ENCODE data around the gene SCAMP2.

DNA sequence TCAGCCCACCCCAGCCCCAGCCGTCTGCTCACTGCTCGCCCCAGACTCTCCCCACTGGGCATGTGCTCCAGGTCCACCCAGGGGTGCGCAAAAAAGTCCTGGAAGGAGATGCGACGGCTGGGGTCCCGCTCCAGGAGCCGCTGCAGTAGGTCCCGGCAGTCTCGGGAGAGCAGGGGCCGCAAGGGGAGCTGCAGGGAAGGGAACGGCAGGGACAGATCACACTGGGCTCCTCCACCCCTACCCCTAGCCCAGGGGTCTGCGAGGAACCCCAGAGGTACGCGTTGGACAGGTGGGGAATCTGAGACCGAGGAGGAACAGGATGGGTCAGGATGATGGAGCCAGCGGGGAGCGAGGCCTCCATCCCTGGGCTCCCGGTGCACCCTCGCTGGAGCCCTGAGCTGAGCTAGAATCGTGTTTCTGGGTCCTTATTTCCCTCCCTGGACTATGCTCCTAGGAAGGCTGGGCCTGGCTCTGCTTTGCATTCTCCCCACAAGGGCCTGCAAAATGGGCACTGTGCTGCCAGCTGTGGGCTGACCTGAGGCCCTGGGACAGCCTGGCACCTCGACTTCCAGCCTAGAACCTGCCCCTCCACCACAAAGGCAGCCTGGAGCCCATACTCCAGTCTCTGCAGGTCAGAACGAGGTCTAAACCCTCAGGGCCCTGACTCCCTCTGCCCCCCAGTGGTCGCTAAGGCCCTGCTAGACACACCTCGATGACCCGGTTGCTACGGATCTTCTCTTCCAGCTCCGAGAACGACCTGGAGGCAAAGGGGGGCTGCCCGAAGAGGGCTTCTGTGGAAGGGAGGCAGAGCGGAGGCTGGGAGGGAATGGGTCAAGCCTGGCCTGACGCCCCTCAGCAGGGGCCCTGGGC lies 33.4 kb downstream of the SCAMP2 start:
- TF ChIP-seq, protein P1, sequence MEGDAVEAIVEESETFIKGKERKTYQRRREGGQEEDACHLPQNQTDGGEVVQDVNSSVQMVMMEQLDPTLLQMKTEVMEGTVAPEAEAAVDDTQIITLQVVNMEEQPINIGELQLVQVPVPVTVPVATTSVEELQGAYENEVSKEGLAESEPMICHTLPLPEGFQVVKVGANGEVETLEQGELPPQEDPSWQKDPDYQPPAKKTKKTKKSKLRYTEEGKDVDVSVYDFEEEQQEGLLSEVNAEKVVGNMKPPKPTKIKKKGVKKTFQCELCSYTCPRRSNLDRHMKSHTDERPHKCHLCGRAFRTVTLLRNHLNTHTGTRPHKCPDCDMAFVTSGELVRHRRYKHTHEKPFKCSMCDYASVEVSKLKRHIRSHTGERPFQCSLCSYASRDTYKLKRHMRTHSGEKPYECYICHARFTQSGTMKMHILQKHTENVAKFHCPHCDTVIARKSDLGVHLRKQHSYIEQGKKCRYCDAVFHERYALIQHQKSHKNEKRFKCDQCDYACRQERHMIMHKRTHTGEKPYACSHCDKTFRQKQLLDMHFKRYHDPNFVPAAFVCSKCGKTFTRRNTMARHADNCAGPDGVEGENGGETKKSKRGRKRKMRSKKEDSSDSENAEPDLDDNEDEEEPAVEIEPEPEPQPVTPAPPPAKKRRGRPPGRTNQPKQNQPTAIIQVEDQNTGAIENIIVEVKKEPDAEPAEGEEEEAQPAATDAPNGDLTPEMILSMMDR (conservative IDR thresholded peaks at IDR 0.05 in 1 of 2, IDR thresholded peaks at IDR 0.05 in 1 of 2; ENCODE audit: low read depth in 1 of 2, low read length in 2 of 2): no peak
- no peak for TF ChIP-seq EZH2 (IDR thresholded peaks at IDR 0.05; ENCODE audit: low read length, missing control alignments)
